ENCODE results near the gene OSCP1.
"Not testable (repeated sequence)": the region's sequence is repeated elsewhere in the genome, so short reads cannot be mapped to it uniquely, and the experiment has no call there.

OSCP1 gene

DNA sequence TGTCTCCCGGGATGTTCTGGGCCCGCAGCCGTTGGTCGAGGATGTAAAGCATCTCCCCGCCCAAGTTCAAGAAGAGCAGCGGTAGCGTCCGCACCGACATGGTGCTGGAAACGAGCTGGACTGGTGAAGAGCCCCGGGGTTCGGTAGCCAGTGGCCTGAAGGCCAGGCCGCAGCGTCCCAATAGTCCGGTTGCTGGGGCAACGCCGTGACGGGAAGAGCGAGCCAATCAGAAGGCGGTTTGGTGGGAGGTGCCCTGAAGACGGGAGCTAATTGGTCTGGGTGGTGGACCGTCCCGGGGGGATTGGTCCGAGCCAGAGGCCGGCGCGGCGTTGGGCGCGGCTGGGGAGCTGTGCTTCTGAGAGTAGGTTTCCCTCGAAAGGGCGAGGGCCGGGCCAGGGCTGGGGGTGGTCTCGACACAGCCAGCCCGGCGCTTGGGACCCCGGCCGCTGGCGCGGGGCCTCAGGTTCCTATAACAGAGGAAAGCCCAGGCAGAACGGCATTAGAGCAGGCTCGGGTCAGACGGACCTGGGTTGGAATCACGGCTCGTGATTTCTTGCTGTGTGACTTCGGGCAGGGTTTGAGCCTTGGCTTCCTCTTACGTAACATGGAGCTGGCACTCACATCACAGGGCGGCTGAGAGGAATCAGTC is at the start of gene OSCP1:
Gene OSCP1, minus strand, starts transcription at position 182 of the 649 bp plus-strand sequence. Its CDS starts 82 bp downstream, at position 100.
- no peaks in the 10 kb centered on the region for H3K9me3 ChIP-seq
- peaks cover 25% of the 10 kb centered on the region for H3K4me1 ChIP-seq
- no peaks in the 10 kb centered on the region for H3K27me3 ChIP-seq (ENCODE audit: low read depth)
- in situ Hi-C loops (cut with MboI; ENCODE audit: low sequenced_read_pairs), result no loop called here
- no peak for DNase-seq (ENCODE audit: low spot score in 2 of 2)
- H3K36me3 ChIP-seq (replicated peaks), result peaks cover 13% of the 10 kb centered on the region
- no peak within 1 kb of the TSS for H3K4me3 ChIP-seq

- Histone ChIP-seq H3K9me3 (no peaks in the 10 kb centered on the region), H3K4me1 (no peaks in the 10 kb centered on the region), H3K36me3 (replicated peaks) (no peaks in the 10 kb centered on the region), H3K27me3 (ENCODE audit: low read depth) (peaks cover 14% of the 10 kb centered on the region), H3K4me3 (no peak overlapping the region)
- no peak for DNase-seq (ENCODE audit: low spot score in 2 of 2)
- in situ Hi-C loops (cut with MboI; ENCODE audit: low sequenced_read_pairs), result no loop called here
Observed at GRCh38 chr1:36497207-36497606, 47.0 kb upstream of the OSCP1 start.

GRCh38 chr1:36494971-36495370 is 44.7 kb upstream of the OSCP1 start:
- in situ Hi-C loops (cut with MboI; ENCODE audit: low sequenced_read_pairs), result no loop called here
- Histone ChIP-seq H3K27me3 (ENCODE audit: low read depth) (peaks cover 7% of the 10 kb centered on the region), H3K4me1 (no peaks in the 10 kb centered on the region), H3K4me3 (no peak overlapping the region), H3K9me3 (no peaks in the 10 kb centered on the region), H3K36me3 (replicated peaks) (no peaks in the 10 kb centered on the region)
- DNase-seq (ENCODE audit: low spot score in 2 of 2), result no peak

- Histone ChIP-seq H3K4me3 (no peak overlapping the region), H3K36me3 (replicated peaks) (no peaks in the 10 kb centered on the region), H3K27me3 (ENCODE audit: low read depth) (peaks cover 7% of the 10 kb centered on the region), H3K4me1 (no peaks in the 10 kb centered on the region), H3K9me3 (no peaks in the 10 kb centered on the region)
- in situ Hi-C loops (cut with MboI; ENCODE audit: low sequenced_read_pairs), result no loop called here
- no peak for DNase-seq (ENCODE audit: low spot score in 2 of 2)
Observed at GRCh38 chr1:36493524-36493923, 43.3 kb upstream of the OSCP1 start.

DNA sequence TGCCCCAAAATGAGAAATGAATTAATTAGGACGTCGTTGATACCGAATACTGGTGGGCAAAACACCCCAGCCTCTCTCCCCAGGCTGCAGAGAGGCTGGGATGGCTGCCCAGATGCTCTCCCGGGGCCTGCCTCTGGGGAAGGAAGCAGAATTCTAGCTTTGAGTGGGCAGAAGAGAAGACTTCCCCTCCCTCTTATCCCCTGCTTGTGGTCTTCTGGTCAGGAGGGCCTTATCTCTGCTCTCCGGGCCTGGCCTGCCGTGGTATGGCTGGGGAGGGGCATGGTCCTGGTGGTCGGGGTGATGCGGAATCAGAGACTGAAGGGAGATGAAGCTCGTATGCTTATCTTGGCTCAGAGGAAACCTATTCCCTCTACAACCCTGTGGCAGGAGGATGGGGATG is 42.2 kb upstream of the OSCP1 start:
- Histone ChIP-seq H3K27me3 (ENCODE audit: low read depth) (no peaks in the 10 kb centered on the region), H3K4me1 (no peaks in the 10 kb centered on the region), H3K4me3 (no peak overlapping the region), H3K9me3 (no peaks in the 10 kb centered on the region), H3K36me3 (replicated peaks) (no peaks in the 10 kb centered on the region)
- in situ Hi-C loops (cut with MboI; ENCODE audit: low sequenced_read_pairs), result no loop called here
- no peak for DNase-seq (ENCODE audit: low spot score in 2 of 2)

- H3K36me3 ChIP-seq (replicated peaks); DNase-seq (ENCODE audit: low spot score in 2 of 2); H3K9me3 ChIP-seq; in situ Hi-C loops (cut with MboI; ENCODE audit: low sequenced_read_pairs); H3K4me3 ChIP-seq; H3K4me1 ChIP-seq; H3K27me3 ChIP-seq (ENCODE audit: low read depth): not testable (repeated sequence)
Observed at GRCh38 chr1:36489258-36490051, 39.2 kb upstream of the OSCP1 start.

DNA sequence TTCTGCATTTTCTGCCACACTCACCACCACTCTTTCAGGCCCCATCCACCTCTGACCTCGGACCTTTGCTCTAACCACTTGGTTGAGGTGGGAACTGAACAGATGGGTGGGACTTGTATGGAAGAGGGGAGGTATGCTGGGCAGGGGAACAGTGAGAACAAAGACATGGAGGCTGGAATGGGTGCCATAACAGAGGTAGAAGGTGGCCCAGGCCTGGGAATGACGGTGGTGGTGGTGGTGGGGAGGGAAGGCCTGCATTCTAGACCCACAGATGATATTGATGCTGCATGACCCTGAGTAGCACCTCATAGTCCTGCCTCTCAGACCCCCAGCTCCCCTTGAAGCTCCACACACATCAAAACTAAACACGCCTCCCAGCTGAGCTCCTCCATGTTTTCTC is 37.7 kb upstream of the OSCP1 start:
- DNase-seq (ENCODE audit: low spot score in 2 of 2), result no peak
- in situ Hi-C loops (cut with MboI; ENCODE audit: low sequenced_read_pairs), result no loop called here

GRCh38 chr1:36487336-36487725 is 37.1 kb upstream of the OSCP1 start:
- H3K27me3 ChIP-seq (ENCODE audit: low read depth); H3K36me3 ChIP-seq (replicated peaks); H3K4me3 ChIP-seq; H3K9me3 ChIP-seq; DNase-seq (ENCODE audit: low spot score in 2 of 2); in situ Hi-C loops (cut with MboI; ENCODE audit: low sequenced_read_pairs); H3K4me1 ChIP-seq: not testable (repeated sequence)

More for the DNA sequence above, 37.7 kb upstream of the OSCP1 start:
- H3K4me1 ChIP-seq, result no peaks in the 10 kb centered on the region
- no peaks in the 10 kb centered on the region for H3K36me3 ChIP-seq (replicated peaks)
- H3K4me3 ChIP-seq, result no peak overlapping the region
- no peaks in the 10 kb centered on the region for H3K9me3 ChIP-seq
- H3K27me3 ChIP-seq (ENCODE audit: low read depth), result no peaks in the 10 kb centered on the region

GRCh38 chr1:36486439-36487335 is 36.4 kb upstream of the OSCP1 start:
- Histone ChIP-seq H3K4me1 (no peaks in the 10 kb centered on the region), H3K27me3 (ENCODE audit: low read depth) (no peaks in the 10 kb centered on the region), H3K36me3 (replicated peaks) (no peaks in the 10 kb centered on the region), H3K4me3 (no peak overlapping the region), H3K9me3 (no peaks in the 10 kb centered on the region)
- in situ Hi-C loops (cut with MboI; ENCODE audit: low sequenced_read_pairs), result no loop called here
- DNase-seq (ENCODE audit: low spot score in 2 of 2), result no peak

DNA sequence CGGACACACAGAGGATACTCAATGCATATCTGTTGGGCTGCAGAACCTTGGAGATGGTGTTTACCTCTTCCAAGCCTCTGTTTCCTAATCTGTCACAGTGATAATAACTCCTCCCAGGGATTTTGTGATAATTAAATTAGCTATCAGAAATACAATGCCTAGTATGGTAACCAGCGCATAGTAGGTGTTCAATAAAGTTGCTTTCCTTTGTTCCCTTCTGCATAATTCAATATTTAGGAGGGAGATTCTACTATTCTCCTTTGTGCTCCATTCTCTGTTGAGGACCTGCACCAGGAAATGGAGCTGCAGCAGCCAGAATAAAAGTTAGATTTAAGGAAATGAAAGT is 35.8 kb upstream of the OSCP1 start:
- in situ Hi-C loops (cut with MboI; ENCODE audit: low sequenced_read_pairs), result no loop called here
- no peaks in the 10 kb centered on the region for H3K4me1 ChIP-seq
- no peak overlapping the region for H3K4me3 ChIP-seq
- no peaks in the 10 kb centered on the region for H3K27me3 ChIP-seq (ENCODE audit: low read depth)
- no peak for DNase-seq (ENCODE audit: low spot score in 2 of 2)
- H3K9me3 ChIP-seq, result no peaks in the 10 kb centered on the region
- H3K36me3 ChIP-seq (replicated peaks), result no peaks in the 10 kb centered on the region

DNA sequence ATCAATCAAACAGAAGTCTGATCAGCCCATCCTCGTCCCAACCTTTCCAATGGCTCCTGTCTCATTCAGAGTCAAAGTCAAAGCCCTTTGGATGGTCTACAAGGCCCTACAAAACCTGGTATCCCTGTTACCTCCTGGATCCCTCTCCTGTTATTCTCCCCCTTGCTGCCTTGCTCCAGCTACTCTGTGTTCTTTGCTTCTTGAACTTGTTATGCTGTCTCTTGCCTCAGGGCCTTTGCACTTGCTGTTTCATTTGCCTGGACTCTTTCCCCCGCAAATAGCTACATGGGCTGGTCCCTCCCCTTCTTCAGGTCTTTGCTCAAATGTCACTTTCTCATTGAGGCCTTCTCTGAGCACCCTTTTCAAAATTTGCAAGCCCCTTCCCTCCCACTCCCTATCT is 33.8 kb upstream of the OSCP1 start:
- H3K9me3 ChIP-seq, result no peaks in the 10 kb centered on the region
- H3K27me3 ChIP-seq (ENCODE audit: low read depth), result no peaks in the 10 kb centered on the region
- no peaks in the 10 kb centered on the region for H3K36me3 ChIP-seq (replicated peaks)
- no peaks in the 10 kb centered on the region for H3K4me1 ChIP-seq
- no peak overlapping the region for H3K4me3 ChIP-seq
- in situ Hi-C loops (cut with MboI; ENCODE audit: low sequenced_read_pairs), result no loop called here
- no peak for DNase-seq (ENCODE audit: low spot score in 2 of 2)

DNA sequence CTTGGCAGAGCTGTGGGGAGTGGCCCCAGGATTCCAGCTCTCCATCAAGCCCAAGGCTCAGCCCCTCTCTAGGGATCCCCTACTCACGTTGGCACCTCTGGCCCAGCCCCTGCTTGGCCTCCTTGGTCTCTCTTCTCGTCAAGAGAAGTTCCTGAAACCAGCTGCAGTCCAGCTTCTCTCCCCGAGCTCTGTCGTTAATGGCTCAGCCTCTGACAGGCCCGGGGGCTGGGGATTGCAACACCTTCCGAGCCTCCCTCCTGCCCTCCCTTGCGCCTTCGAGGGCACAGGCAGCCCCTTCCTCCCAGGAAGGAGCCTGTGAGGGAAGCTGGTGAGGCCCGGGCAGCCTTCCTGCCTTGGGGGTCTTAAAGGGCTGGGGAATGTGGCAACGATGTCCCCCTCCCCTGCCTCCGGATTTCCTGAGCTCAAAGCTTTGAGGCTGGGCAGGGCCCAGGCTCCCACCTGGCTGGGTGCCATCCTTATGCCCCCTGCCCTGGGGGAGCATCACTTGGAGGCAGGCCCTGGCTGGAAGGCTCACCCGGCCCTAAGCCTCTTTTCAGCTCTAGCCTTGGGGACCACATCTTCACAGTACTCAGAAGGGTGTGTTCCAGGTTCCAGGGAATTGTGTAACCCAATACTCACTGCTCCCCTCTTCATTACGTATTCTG is 32.6 kb upstream of the OSCP1 start, which contains the start of gene CSF3R:
Gene CSF3R, minus strand, starts transcription at position 190 of the 665 bp plus-strand sequence. CDS start 3,417 bp downstream, outside the sequence.
- Histone ChIP-seq H3K9me3 (no peaks in the 10 kb centered on the region), H3K27me3 (ENCODE audit: low read depth) (no peaks in the 10 kb centered on the region), H3K4me1 (no peaks in the 10 kb centered on the region), H3K36me3 (replicated peaks) (no peaks in the 10 kb centered on the region), H3K4me3 (no peak within 1 kb of the TSS)
- no peak for DNase-seq (ENCODE audit: low spot score in 2 of 2)
- in situ Hi-C loops (cut with MboI; ENCODE audit: low sequenced_read_pairs), result no loop called here

Measured in HAP-1 (cell line).